HG02588 (cell line): Measurements from ENCODE around the gene NT5C3B.
A peak's percentile ranks its signal among the peaks of the same experiment; 100 is the strongest.
"Not testable (repeated sequence)": the region's sequence is repeated elsewhere in the genome, so short reads cannot be mapped to it uniquely, and the experiment has no call there.

Source experiments
- ATAC-seq: cut with Tn5 transposase; IDR thresholded peaks from one replicate; pipeline ENCODE4 v1.9.1; 2021; ENCODE audit warnings: mild to moderate bottlenecking, moderate library complexity; ENCODE audit not compliant: unreplicated experiment

Gene NT5C3B

GRCh38 chr17:41840781-41841180 lies 4.7 kb upstream of the NT5C3B start:
- not testable (repeated sequence) for ATAC-seq

- ATAC-seq: not testable (repeated sequence)
These were observed 3.4 kb upstream of the NT5C3B start for GRCh38 chr17:41839448-41839847.

DNA sequence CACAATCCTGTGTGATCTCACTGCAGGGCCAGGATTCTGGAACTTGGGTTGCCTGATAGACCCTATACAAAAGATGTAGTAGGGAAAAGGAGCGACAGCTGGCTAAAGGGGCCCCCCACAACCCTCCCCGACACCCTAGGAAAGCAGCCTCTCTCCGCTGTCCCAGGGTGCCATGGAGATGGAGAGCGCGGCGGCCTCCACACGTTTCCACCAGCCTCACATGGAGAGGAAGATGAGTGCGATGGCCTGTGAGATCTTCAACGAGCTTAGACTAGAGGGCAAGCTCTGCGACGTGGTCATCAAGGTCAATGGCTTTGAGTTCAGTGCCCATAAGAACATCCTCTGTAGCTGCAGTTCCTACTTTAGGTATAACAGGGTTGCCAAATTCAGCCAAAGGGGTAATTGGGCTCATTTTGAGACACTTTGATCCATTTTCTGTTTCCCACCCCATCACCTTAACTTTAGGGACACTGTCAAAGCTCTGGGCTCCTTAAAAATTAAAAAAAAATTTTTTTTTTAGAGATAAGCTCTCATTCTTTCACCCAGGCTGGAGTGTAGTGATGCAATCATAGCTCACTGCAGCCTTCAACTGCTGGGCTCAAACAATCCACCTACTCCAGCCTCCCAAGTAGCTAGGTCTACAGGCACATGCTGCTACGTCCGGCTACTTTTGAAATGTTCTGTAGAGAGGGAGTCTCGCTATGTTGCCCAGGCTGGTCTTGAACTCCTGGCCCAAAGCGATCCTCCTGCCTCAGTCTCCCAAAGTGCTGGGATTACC lies 1.9 kb upstream of the NT5C3B start, which contains the start of gene KLHL10:
TSS of gene KLHL10 (plus strand) at position 65 of the 778 bp plus-strand sequence. CDS start at position 173, 108 bp downstream.
- ATAC-seq: no peak

- no peak for ATAC-seq
These were observed 641 bp upstream of the NT5C3B start for GRCh38 chr17:41836550-41837196.

GRCh38 chr17:41835214-41835799 lies 725 bp downstream of the NT5C3B start:
- ATAC-seq: peak; percentile 26

DNA sequence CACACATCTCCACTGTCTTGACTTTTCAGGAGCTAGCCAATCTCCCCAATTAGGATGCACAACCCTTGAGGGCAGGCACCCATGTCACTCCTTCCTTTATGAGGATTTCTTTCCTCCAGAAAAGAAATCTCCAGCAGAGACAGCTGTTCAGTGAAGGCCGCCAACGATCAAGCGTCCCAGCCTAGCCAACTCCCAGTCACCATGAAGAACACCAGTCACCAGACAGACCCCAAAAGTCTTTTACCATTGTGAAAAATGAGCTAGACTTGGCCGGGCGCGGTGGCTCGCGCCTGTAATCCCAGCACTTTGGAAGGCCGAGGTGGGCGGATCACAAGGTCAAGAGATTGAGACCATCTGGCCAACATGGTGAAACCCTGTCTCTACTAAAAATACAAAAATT lies 6.1 kb downstream of the NT5C3B start:
- not testable (repeated sequence) for ATAC-seq

- ATAC-seq: no peak
These were observed 10.7 kb downstream of the NT5C3B start for GRCh38 chr17:41825175-41825845.

- no peak for ATAC-seq
These were observed 11.9 kb downstream of the NT5C3B start for GRCh38 chr17:41824086-41824485.

GRCh38 chr17:41823580-41823979 lies 12.5 kb downstream of the NT5C3B start:
- no peak for ATAC-seq

DNA sequence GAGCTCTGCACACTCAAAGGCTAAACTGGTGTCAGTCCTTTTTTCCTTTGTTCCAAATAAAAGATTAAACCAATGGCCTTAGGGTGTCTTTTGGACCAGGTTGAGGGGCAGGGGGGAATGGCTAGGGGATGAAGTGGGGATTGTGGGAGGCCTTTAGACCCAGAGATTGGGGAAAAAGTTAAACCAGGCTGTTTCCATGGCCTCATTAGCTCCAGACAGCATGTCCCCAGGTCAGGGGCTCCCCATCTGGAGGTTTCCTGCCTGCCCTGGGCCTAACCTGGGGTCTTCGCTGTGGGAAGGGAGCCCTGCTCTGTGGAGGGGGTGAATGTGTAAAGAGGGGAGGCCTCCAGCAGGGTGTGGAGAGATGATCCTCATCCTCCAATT lies 12.9 kb downstream of the NT5C3B start:
- no peak for ATAC-seq

DNA sequence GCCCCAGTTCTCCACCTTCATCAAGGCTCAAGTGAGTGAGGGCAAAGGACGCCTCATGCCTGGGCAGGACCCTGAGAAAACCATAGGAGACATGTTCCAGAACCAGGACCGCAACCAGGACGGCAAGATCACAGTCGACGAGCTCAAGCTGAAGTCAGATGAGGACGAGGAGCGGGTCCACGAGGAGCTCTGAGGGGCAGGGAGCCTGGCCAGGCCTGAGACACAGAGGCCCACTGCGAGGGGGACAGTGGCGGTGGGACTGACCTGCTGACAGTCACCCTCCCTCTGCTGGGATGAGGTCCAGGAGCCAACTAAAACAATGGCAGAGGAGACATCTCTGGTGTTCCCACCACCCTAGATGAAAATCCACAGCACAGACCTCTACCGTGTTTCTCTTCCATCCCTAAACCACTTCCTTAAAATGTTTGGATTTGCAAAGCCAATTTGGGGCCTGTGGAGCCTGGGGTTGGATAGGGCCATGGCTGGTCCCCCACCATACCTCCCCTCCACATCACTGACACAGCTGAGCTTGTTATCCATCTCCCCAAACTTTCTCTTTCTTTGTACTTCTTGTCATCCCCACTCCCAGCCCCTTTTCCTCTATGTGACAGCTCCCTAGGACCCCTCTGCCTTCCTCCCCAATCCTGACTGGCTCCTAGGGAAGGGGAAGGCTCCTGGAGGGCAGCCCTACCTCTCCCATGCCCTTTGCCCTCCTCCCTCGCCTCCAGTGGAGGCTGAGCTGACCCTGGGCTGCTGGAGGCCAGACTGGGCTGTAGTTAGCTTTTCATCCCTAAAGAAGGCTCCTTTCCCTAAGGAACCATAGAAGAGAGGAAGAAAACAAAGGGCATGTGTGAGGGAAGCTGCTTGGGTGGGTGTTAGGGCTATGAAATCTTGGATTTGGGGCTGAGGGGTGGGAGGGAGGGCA lies 13.6 kb downstream of the NT5C3B start:
- ATAC-seq: no peak

- ATAC-seq: no peak
These were observed 14.3 kb downstream of the NT5C3B start for GRCh38 chr17:41821776-41822175.

DNA sequence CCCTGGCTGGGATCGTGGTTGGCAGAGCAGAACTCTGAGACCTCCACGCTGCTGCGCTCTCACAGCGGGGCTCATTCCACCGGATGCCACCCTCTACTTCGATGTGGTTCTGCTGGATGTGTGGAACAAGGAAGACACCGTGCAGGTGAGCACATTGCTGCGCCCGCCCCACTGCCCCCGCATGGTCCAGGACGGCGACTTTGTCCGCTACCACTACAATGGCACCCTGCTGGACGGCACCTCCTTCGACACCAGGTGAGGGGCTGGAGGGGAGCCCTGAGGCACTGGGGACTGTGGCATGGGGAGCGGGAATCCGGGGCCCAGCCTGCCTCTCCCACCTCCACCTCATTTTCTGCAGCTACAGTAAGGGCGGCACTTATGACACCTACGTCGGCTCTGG lies 18.0 kb downstream of the NT5C3B start:
- ATAC-seq: no peak

GRCh38 chr17:41816637-41817320 lies 19.3 kb downstream of the NT5C3B start:
- ATAC-seq: no peak

- no peak for ATAC-seq
These were observed 21.8 kb downstream of the NT5C3B start for GRCh38 chr17:41814195-41814594.

GRCh38 chr17:41813699-41814124 lies 22.3 kb downstream of the NT5C3B start:
- no peak for ATAC-seq

DNA sequence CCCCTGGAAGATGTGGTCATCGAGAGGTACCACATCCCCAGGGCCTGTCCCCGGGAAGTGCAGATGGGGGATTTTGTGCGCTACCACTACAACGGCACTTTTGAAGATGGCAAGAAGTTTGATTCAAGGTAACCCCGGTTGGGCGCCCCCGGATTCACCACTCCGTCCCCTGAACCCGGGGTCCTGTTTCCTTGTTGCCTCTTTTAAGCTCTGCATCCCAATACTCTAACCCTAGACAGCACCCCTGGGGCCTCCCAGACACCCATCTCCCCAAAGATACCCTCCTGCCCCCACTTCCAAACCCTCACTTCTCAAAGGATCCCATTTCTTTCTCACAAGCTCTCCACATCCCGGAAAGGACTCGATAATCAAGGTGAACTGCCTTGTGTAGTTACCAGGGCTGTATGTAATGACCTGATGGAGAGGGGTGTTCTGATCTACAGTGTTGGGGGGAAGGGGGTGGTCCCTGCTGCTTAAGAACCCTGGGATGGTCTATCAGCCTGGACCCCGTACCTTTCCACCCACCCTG lies 22.8 kb downstream of the NT5C3B start:
- no peak for ATAC-seq

GRCh38 chr17:41812381-41813151 lies 23.5 kb downstream of the NT5C3B start, which contains the start of gene FKBP10:
FKBP10 (plus strand) TSS chr17:41813004; CDS start chr17:41813035, 31 bp downstream.
- no peak for ATAC-seq
